Measurements from ENCODE around the gene POLR1A. TPM values are rescaled to one million over a fixed set of nuclear protein-coding genes. Genes with fewer than 3 reads are reported as not detected.

POLR1A gene
- total RNA-seq, 1 donor from 2014 or later, result 17.2 TPM

GRCh38 chr2:86055314-86055713, 50.4 kb downstream of the POLR1A start:
- TF ChIP-seq POLR2AphosphoS5 (IDR thresholded peaks at IDR 0.05; ENCODE audit: insufficient read depth in 1 of 2, low read depth in 1 of 2) (no peak), POLR2A (IDR thresholded peaks at IDR 0.05) (no peak)
- TF ChIP-seq, protein P1, sequence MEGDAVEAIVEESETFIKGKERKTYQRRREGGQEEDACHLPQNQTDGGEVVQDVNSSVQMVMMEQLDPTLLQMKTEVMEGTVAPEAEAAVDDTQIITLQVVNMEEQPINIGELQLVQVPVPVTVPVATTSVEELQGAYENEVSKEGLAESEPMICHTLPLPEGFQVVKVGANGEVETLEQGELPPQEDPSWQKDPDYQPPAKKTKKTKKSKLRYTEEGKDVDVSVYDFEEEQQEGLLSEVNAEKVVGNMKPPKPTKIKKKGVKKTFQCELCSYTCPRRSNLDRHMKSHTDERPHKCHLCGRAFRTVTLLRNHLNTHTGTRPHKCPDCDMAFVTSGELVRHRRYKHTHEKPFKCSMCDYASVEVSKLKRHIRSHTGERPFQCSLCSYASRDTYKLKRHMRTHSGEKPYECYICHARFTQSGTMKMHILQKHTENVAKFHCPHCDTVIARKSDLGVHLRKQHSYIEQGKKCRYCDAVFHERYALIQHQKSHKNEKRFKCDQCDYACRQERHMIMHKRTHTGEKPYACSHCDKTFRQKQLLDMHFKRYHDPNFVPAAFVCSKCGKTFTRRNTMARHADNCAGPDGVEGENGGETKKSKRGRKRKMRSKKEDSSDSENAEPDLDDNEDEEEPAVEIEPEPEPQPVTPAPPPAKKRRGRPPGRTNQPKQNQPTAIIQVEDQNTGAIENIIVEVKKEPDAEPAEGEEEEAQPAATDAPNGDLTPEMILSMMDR (IDR thresholded peaks at IDR 0.05), result no peak
- no peak for DNase-seq (ENCODE audit: extremely low spot score in 2 of 2)

DNA sequence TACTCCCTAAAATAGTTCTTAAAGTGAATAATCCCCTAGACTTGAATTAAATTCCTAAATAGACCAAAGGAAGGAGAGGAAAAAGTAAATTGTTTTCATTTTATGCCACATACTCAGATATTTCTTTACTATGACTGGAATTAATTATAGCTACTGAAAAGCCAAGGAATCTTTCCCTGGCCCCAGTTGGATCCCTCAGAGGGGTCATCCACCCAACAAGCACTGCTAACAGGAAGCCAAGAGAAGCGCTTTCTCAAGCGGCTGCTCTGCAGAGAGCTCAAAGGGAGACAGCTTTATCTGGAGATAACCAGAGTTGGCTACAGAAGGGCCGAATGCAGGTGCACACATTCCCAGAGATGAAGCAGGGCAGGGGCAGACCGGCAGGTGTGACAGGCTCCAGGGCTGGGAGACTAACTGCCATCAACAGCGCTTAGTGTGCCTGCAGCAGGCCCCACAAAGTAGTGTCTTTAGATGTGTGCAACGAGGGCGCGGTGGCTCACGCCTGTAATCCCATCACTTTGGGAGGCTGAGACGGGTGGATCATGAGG, 51.1 kb downstream of the POLR1A start:
- H3K4me3 ChIP-seq, result no peak overlapping the region
- no peaks in the 10 kb centered on the region for H3K27me3 ChIP-seq
- no peaks in the 10 kb centered on the region for H3K9me3 ChIP-seq
- peaks cover 0 to 25% of the 10 kb centered on the region in 2 donors for H3K36me3 ChIP-seq
- peak in 1 of 2 donors; percentile 49 for DNase-seq (ENCODE audit: extremely low spot score in 2 of 2)
- intact Hi-C loops (cut with DNase I), result no loop called here
- H3K4me1 ChIP-seq, result no peaks in the 10 kb centered on the region
- H3K27ac ChIP-seq, result no peak overlapping the region
- TF ChIP-seq, protein P1 (IDR thresholded peaks at IDR 0.05), result no peak
- TF ChIP-seq POLR2A (IDR thresholded peaks at IDR 0.05), result no peak
- no peak for TF ChIP-seq POLR2AphosphoS5 (IDR thresholded peaks at IDR 0.05; ENCODE audit: insufficient read depth in 1 of 2, low read depth in 1 of 2)

More at GRCh38 chr2:86055314-86055713, 50.4 kb downstream of the POLR1A start:
- no peaks in the 10 kb centered on the region for H3K4me1 ChIP-seq
- H3K27ac ChIP-seq, result no peak overlapping the region
- intact Hi-C loops (cut with DNase I), result no loop called here
- H3K4me3 ChIP-seq, result no peak overlapping the region
- no peaks in the 10 kb centered on the region for H3K27me3 ChIP-seq
- peaks cover 0 to 25% of the 10 kb centered on the region in 2 donors for H3K36me3 ChIP-seq
- H3K9me3 ChIP-seq, result no peaks in the 10 kb centered on the region

DNA sequence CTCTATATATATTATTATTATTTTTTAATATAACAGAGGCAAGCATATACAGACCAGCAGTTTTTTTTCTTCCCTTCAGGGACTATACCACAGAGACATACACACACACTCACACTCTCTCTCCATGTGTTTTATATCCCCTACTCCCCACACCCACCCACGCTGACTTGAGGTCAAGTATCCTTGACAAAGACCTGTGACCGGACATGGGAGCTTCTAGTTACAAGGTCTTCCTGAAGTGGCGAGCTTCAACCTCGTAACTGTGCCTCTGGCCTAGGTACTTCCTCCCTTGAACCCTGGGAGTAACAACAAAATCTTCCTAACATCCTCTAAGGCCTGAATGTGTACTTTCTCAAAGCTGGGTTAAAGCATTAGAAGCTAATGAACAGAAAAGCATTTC, 52.5 kb downstream of the POLR1A start:
- Histone ChIP-seq H3K4me3 (no peak overlapping the region), H3K9me3 (no peaks in the 10 kb centered on the region), H3K36me3 (peaks cover 0 to 25% of the 10 kb centered on the region in 2 donors), H3K27ac (no peak overlapping the region), H3K4me1 (no peaks in the 10 kb centered on the region), H3K27me3 (no peaks in the 10 kb centered on the region)
- DNase-seq (ENCODE audit: extremely low spot score in 2 of 2), result no peak
- TF ChIP-seq POLR2AphosphoS5 (IDR thresholded peaks at IDR 0.05; ENCODE audit: insufficient read depth in 1 of 2, low read depth in 1 of 2) (no peak), POLR2A (IDR thresholded peaks at IDR 0.05) (no peak)
- TF ChIP-seq, protein P1 (IDR thresholded peaks at IDR 0.05), result no peak
- intact Hi-C loops (cut with DNase I), result no loop called here

GRCh38 chr2:86052676-86053075, 53.0 kb downstream of the POLR1A start:
- Histone ChIP-seq H3K27ac (no peak overlapping the region), H3K4me3 (no peak overlapping the region), H3K36me3 (peaks cover 0 to 25% of the 10 kb centered on the region in 2 donors), H3K4me1 (no peaks in the 10 kb centered on the region), H3K9me3 (no peaks in the 10 kb centered on the region), H3K27me3 (no peaks in the 10 kb centered on the region)
- intact Hi-C loops (cut with DNase I), result no loop called here
- peak in 1 of 2 donors; percentile 55 for DNase-seq (ENCODE audit: extremely low spot score in 2 of 2)
- TF ChIP-seq, protein P1 (IDR thresholded peaks at IDR 0.05), result no peak
- TF ChIP-seq POLR2AphosphoS5 (IDR thresholded peaks at IDR 0.05; ENCODE audit: insufficient read depth in 1 of 2, low read depth in 1 of 2) (no peak), POLR2A (IDR thresholded peaks at IDR 0.05) (no peak)

DNA sequence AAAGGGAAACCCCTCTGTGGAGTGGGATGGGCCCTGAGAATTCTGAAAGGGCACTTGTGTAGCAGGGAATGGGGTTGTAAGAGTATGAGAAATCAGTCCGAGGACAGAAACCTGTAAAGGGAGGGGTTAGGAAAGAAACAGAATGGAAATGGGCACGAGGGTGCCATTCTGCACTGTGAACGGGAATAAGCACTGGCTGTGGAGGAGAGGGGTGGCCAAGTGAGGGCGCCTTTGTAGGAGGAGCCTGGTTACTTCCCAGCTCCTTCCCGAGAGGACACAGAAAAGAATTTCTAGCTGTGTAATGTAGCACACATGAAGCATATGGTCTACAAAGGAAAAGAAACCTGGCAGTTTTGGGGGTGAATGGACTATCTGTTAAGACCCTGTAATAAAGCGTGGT, 53.4 kb downstream of the POLR1A start:
- no peaks in the 10 kb centered on the region for H3K9me3 ChIP-seq
- TF ChIP-seq, protein P1 (IDR thresholded peaks at IDR 0.05), result no peak
- no peak for TF ChIP-seq POLR2AphosphoS5 (IDR thresholded peaks at IDR 0.05; ENCODE audit: insufficient read depth in 1 of 2, low read depth in 1 of 2)
- TF ChIP-seq POLR2A (IDR thresholded peaks at IDR 0.05), result no peak
- no peaks in the 10 kb centered on the region for H3K4me1 ChIP-seq
- no peaks in the 10 kb centered on the region for H3K27me3 ChIP-seq
- H3K4me3 ChIP-seq, result no peak overlapping the region
- no peak overlapping the region for H3K27ac ChIP-seq
- intact Hi-C loops (cut with DNase I), result no loop called here
- peak in 1 of 2 donors; percentile 61 for DNase-seq (ENCODE audit: extremely low spot score in 2 of 2)
- peaks cover 0 to 26% of the 10 kb centered on the region in 2 donors for H3K36me3 ChIP-seq
